Fibroblast of lung (primary cell): Measurements from ENCODE around the gene P2RY6.

Experiments
- EZH2 ChIP-seq: IDR thresholded peaks from 2 replicates; pipeline ENCODE4 v1.5.1; 2012; ENCODE audit warnings: low read length, control low read depth, mild to moderate bottlenecking; ENCODE audit errors: missing control alignments
- TF ChIP-seq, protein P1 (sequence below), 2 donors: IDR thresholded peaks in 1 of 2; conservative IDR thresholded peaks in 1 of 2; 1 replicate in 1 of 2; 2 replicates in 1 of 2; pipeline ENCODE4 v1.5.1; 2011 to 2012; ENCODE audit warnings: low read length in 2 of 2, control low read depth in 1 of 2, inconsistent platforms in 1 of 2, low read depth in 1 of 2, mild to moderate bottlenecking in 1 of 2

GRCh38 chr11:73283276-73284000, 11.3 kb downstream of the P2RY6 start:
- TF ChIP-seq, protein P1, sequence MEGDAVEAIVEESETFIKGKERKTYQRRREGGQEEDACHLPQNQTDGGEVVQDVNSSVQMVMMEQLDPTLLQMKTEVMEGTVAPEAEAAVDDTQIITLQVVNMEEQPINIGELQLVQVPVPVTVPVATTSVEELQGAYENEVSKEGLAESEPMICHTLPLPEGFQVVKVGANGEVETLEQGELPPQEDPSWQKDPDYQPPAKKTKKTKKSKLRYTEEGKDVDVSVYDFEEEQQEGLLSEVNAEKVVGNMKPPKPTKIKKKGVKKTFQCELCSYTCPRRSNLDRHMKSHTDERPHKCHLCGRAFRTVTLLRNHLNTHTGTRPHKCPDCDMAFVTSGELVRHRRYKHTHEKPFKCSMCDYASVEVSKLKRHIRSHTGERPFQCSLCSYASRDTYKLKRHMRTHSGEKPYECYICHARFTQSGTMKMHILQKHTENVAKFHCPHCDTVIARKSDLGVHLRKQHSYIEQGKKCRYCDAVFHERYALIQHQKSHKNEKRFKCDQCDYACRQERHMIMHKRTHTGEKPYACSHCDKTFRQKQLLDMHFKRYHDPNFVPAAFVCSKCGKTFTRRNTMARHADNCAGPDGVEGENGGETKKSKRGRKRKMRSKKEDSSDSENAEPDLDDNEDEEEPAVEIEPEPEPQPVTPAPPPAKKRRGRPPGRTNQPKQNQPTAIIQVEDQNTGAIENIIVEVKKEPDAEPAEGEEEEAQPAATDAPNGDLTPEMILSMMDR (conservative IDR thresholded peaks at IDR 0.05 in 1 of 2, IDR thresholded peaks at IDR 0.05 in 1 of 2; ENCODE audit: low read depth in 1 of 2, low read length in 2 of 2): no peak
- no peak for TF ChIP-seq EZH2
